T-helper 2 cell (primary cell): Measurements from ENCODE around the gene ADRM1.

Source experiments
- DNase-seq, 5 experiments: peaks; one replicate each; pipeline versions ENCODE4 v3.0.0 to v3.0.0-alpha.2; 2012 to 2022

ADRM1 gene

DNA sequence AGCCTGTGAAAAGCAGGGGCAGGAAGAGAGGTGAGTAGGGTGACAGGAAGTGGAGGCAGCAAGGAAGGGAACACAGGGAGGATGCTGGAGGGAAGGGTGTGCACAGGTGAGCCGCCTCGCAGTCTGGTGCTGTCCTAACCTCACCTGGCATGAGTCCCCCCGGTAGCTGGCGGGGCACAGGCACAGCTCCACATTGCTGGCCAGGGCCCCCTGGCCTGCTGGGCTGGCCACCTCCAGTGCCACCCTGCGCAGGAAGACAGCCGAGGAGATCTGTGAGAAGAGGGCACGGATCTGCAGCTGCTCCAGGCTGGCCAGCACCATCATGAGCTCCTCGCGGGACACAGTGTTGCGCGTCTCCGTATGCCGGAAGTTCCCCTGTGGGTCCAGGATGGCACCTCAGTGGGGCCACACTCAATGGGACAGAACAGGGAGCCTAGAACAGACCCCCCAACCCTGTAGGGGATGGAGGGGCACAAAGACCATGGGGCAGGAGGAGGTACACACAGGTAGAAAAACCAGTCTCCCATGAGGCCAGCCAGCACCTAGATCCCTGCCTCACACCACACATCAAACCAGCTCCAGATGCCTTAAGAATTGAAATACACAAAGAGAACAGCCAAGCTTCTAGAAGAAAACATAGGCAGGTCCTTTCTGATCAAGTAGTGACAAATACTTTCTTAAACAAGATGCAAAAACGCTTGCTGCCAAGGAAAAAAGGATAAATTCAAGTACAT, 22.5 kb downstream of the ADRM1 start:
- no peak for DNase-seq

DNA sequence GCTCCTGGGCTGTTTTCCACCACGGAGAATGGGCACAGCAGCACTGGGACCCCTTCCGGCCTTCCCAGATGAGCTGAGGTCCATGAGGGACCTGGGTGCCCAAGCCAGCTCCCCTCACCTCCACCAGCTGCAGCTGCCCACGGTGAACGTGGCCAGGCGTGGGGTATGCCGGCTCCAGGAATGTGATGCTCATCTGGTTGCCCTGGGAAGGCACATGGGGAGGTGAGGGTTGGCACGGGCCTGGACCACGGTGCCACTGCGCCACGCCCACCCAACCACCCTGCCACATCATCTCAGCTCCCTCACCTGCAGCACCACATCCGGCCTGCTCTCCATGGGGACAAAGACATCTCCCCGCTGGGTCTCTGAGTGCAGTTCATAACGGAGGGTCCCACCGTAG, 23.8 kb downstream of the ADRM1 start:
- DNase-seq = no peak

DNA sequence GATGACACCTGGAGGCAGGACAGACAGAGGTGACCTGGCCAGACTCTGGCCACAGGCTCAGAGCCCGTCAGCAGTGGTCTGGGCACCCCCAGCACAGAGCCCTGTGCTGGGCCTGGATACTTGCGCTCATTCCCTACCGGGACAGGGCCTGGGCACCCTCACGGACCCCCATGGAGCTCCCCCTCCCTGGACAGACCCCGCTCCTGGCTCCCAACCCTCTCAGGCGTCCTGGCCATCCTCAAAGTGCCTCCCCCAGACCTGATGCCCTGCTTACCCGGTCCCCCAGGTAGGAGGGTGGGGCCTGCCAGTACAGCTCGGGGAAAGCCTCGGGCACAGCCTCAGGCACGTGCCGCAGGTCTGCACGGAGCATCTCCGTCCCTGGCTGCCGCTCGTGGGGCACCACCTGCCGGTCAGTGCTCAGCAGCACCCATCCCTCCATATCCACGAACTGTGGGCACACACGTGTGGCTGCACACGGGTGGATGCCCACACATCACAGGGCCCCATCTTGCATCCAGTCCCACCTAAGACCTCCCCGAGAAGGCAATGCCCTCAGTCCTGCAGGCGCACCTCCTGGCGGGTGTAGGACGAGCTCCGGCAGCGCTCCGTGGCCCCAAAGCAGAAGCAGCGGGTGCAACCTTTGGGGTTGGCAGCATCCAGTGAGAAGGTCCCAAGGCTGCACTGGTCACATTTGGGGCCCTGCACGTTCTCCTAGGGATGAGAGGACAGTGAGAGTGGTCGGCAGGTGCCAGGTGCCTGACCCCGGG, 24.3 kb downstream of the ADRM1 start:
- DNase-seq = no peak

DNA sequence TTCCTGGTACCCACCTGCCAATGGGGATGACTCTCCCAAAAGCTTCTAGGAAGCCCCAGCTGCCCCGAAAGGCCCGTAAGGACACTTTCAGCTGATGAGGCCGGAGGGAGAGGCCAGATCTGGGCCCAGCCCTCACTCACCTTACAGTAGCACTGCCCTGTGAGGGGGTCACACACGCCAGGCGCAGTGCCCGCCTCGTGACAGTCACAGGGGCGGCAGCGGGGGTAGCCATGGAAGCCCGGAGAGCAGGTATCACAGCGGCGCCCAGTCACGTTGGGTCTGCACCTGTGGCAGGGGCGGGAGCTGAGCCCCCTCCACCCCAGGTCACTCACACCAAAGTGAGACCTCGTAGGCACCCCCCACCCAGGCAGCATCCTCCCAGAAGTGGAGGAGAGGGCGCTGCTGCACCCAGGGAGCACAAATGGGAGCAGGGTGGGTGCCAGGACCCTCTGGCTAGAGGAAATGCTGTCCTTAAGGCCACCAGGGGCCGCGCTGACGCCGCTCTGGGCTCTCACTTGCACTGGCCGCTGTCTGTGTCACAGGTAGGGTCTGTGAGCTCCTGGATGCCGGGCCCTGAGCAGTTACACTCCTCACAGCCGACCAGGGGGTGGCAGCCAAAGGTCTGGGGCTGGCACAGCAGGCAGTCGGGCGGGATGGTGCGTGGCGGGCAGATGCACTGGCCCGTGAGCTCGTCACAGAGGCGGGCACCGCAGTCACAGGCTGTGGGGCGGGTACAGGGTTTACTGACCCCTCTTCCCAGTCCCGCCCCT, 25.1 kb downstream of the ADRM1 start:
- DNase-seq = no peak

DNA sequence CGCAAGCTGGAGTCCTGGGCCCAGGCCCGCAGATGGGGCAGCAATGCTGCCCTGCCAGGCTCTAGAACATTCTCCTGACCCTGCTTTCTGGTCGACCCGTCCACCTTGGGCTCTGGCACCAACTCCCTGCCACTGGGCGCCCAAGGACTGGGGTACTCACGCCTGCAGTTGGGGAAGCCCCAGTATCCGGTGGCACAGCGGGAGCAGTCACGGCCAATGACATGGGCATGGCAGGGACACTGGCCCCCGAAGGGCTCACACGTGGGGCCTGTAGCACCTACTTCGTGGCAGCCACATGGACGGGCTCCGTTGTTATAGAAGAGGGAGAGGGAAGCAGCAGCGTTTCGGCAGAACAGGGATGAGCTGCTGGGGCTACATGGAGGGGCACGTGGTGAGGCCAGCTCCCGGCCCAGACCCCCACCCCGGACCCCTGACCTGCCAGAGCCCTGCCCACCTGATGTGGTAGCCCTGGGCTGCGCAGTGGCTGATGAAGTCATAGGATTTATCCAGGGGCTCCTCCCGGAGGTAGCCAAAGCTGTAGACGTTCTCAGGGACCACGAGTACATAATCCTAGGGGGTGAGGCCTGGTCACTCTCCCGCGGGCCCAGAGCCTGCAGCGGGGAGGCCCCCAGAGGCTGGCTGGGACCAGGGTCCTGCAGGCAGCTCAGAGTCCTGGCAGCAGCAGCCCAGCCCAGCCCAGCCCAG, 26.0 kb downstream of the ADRM1 start:
- DNase-seq = no peak

DNA sequence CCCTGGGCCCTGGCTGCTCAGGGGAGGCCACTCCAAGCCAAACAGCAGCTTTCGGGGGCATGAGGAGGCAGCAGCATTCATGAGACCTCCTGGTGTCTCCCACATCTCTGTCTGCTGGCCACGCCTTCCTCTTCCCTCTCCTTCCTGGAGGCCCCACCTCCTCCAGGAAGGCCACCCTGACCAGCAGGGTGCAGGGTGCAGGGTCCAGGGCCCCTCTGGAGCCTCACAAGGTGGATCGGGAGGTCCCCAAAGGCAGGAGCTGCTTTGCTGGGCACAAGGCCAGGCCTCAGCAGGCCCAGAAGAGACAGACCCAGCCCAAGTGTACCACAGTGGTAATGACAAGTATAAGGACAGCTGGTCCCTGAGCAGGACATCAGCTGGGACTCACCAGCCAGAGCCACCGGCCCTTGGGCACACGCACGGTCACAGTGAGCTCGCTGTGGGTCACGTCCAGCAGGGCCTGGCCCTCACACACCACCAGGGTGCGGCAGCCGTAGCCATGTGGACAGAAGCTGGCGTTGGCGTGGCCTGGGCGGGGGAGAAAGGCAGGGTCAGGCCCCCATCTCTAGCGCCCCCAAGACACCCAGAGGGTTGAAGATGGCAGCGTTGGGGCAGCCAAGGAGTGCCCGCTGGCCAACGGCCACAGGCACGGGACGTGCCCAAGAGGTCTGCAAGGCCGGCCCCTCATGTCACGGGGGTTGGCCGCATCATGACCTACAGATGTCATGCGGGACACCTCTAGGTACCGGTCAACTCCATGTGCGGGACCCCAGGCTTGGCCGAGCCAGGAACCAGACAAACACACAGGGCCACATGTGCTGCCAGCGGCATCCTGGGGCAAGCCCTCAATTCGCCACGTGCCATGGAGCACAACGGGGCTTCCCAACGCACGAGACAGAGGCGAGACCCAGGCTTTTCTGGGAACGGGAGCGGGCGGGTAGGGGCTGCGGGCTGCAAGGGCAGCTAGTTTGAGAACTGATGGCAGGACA, 26.9 kb downstream of the ADRM1 start:
- DNase-seq = no peak

GRCh38 chr20:62330576-62331317, 27.9 kb downstream of the ADRM1 start:
- DNase-seq = no peak

GRCh38 chr20:62331347-62331746, 28.6 kb downstream of the ADRM1 start:
- no peak for DNase-seq

DNA sequence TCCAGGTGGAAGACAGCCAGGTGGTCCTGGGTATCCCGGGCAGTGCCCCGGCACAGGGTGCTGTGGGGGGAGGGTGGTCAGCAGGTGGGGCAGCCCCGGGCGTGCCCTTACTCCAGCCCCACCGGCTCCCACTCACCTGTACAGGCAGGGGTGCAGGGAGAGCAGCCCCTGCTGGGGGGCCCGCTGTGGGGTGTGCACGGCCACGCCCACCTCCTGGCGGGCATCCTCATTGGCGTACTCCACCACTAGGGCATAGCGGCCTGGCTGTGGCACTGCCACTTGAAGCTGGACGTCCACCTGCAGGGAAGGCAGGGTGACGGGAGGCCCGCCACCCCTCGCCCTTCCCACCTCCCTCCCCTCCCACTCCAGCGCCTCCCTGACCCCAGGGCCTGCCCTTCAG, 29.6 kb downstream of the ADRM1 start:
- DNase-seq = no peak

DNA sequence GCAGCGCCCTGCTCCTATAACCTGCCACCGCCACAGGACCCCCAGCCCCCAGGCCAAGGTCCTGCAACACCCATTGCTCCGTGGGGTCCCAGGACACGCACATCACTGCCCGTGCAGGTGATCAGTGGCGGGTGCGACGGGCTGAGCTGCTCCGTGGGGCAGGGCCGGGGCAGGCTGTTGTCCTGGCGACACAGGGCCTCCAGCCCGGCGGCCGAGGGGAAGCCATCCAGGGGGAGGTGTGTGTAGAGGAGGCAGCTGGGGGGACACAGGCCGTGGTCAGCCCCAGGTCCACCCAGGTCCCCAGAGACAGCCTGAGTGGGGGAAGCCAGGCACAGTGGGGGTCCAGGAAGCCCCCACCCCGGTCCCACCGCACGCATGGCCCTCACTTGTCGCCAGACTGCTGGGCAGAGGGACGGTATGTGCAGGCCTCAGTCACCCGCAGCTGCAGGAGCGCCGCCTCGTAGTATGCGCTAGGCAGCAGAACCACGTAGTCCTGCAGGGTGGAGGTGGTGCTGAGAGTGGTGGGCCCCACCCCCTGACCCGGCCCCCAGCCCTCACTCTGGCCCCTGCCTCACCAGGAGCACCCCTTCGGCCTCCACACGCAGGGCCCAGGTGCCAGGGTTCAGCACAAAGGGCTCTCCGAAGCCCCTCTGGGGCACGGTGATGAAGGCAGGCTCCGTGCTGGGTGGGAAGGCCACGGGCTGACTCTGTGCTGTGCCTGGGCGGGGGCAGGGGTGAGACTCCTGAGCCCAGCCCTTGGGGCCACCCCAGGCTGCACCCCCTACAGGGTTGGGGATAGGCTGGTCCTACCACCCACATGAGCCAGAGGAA, 30.4 kb downstream of the ADRM1 start:
- no peak for DNase-seq

GRCh38 chr20:62333820-62334595, 31.2 kb downstream of the ADRM1 start:
- no peak for DNase-seq

DNA sequence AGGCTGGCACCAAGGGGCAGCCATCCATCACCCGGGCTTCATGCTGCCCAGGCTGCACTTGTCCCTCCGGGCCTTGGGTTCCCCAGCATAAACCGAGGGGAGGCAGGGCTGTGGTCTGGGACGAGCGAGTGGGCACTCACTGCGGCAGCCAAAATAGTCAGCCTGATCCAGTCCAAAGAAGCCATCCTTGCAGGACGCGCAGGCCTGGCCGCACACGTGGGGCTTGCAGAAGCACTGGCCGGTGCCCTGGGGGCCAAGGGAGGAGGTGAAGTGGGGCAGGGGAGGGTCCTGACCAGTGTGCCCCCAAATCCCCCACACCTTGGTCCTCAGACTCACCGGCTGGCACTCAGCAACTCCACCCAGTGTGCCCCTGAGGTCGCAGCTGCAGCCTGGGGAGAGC, 32.1 kb downstream of the ADRM1 start:
- no peak for DNase-seq

DNA sequence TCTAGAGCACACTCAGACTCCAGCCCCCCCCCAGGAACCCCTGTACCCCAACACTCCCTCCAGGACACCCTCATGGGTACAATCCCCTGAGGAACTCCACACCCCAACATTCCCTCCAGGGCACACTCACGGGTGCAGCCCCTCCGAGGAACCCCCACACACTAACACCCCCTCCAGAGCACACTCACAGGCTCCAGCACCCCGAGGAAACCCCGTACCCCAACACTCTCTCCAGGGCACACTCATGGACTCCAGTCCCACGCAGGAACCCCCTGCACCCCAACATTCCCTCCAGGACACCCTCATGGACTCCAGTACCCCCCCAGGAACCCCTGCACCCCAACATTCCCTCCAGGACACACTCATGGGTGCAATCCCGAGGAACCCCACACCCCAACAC, 32.7 kb downstream of the ADRM1 start:
- DNase-seq = no peak

- DNase-seq = no peak
Observed at GRCh38 chr20:62336329-62336728, 33.5 kb downstream of the ADRM1 start.

GRCh38 chr20:62336775-62337557, 34.2 kb downstream of the ADRM1 start:
- DNase-seq = no peak

DNA sequence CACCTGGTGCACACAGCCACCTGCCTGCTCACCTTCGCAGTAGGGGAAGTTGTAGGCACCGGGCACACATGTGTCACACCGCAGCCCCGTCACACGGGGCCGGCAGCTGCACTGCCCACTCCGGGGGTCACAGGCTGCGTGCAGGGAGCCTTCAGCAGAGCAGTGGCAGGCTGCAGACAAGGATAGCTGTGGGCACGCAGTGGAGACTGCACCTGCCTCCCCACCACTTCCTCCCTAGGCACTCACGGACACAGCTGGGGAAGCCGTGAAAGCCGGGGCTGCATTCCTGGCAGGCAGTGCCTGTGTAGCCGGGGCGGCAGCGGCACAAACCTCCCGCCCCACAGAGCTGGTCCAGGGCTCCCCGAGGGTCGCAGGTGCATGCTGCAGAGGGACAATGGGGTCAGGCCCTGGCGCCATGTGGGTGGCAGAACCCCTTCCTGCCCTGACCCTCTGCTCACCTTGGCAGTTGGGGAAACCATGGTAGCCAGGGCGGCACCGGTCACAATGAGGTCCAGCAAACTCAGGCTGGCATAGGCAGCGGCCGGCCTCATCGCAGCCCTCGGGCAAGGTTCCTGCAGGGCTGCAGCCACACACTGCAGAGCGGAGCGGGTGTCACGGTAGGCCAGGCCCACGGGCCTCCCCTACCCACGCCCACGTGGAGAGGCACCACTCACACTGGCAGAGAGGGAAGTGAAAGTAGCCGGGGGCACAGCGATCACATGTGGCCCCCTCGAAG, 34.9 kb downstream of the ADRM1 start:
- no peak for DNase-seq

- no peak for DNase-seq
Observed at GRCh38 chr20:62338294-62338620, 35.5 kb downstream of the ADRM1 start.

GRCh38 chr20:62339647-62340062, 36.9 kb downstream of the ADRM1 start:
- DNase-seq = no peak
